ENCODE data around the gene SLC35F1. TPM values are rescaled to one million over a fixed set of nuclear protein-coding genes. Genes with fewer than 3 reads are reported as not detected.

SLC35F1 gene
- total RNA-seq, 4 donors from 2014 or later = 0.28 to 0.53 (median 0.40) TPM; not detected in 1

DNA sequence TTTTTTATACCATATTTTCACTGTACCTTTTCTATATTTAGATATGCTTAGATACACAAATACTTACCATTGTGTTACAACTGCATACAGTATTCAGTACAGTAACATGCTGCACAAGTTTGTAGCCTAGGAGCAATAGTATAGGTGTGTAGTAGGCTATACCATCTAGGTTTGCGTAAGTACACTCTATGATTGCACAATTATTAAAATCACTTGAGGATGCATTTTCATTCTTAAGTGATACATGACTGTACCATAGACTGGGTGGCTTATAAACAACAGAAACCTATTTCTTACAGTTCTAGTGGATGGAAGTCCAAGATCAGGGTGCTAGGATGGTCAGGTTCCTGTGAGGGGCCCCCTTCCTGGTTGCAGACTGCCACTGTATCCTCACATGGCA lies 234.1 kb downstream of the SLC35F1 start:
- Histone ChIP-seq H3K4me1 (no peaks in the 10 kb centered on the region), H3K27me3 (no peaks in the 10 kb centered on the region), H3K9me3 (no peaks in the 10 kb centered on the region), H3K27ac (no peak overlapping the region), H3K36me3 (no peaks in the 10 kb centered on the region), H3K4me3 (no peak overlapping the region)
- TF ChIP-seq, protein P1, sequence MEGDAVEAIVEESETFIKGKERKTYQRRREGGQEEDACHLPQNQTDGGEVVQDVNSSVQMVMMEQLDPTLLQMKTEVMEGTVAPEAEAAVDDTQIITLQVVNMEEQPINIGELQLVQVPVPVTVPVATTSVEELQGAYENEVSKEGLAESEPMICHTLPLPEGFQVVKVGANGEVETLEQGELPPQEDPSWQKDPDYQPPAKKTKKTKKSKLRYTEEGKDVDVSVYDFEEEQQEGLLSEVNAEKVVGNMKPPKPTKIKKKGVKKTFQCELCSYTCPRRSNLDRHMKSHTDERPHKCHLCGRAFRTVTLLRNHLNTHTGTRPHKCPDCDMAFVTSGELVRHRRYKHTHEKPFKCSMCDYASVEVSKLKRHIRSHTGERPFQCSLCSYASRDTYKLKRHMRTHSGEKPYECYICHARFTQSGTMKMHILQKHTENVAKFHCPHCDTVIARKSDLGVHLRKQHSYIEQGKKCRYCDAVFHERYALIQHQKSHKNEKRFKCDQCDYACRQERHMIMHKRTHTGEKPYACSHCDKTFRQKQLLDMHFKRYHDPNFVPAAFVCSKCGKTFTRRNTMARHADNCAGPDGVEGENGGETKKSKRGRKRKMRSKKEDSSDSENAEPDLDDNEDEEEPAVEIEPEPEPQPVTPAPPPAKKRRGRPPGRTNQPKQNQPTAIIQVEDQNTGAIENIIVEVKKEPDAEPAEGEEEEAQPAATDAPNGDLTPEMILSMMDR (IDR thresholded peaks at IDR 0.05) = no peak
- TF ChIP-seq POLR2A (IDR thresholded peaks at IDR 0.05) = no peak
- DNase-seq = no peak

DNA sequence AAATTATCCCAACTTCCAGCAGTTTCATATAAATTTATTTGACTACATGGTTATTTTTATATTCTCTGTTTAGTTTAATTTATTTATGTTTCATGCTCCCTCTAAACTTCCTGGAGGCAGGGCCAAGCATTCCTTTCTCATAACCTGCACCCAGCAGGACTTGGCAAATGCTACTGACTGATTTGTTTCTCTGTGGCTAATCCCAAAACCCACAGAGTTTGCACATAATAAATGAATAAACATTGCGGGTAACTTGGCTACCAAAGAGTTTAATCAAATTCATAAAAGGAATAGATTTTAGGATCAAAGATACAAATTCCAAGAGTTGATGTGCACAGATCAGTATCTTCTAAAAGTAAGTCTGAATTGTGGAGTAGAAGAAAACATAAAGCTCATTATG lies 239.5 kb downstream of the SLC35F1 start:
- Histone ChIP-seq H3K4me1 (no peaks in the 10 kb centered on the region), H3K27me3 (no peaks in the 10 kb centered on the region), H3K36me3 (no peaks in the 10 kb centered on the region), H3K4me3 (no peak overlapping the region), H3K27ac (no peak overlapping the region), H3K9me3 (no peaks in the 10 kb centered on the region)
- TF ChIP-seq POLR2A (IDR thresholded peaks at IDR 0.05) = no peak
- TF ChIP-seq, protein P1 (IDR thresholded peaks at IDR 0.05) = no peak
- DNase-seq = no peak

DNA sequence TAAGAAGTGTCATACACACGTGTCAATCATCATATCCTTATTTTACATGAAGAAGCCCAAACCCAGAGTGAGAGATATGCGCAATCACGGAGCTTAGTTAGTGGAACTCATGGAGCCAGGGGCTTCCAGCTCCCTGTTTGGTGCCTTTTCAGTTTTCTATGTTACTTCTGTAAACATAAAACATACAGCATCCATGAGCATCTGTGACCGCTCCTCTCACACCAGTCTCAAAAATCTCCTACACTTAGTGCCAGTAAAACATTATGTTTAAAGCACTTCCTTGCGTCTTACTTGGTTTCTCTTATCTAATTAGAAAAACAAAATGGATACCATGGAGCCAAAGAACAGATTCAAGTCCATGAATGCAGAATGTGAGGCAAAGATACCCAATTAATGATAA lies 240.4 kb downstream of the SLC35F1 start:
- no peak for DNase-seq

DNA sequence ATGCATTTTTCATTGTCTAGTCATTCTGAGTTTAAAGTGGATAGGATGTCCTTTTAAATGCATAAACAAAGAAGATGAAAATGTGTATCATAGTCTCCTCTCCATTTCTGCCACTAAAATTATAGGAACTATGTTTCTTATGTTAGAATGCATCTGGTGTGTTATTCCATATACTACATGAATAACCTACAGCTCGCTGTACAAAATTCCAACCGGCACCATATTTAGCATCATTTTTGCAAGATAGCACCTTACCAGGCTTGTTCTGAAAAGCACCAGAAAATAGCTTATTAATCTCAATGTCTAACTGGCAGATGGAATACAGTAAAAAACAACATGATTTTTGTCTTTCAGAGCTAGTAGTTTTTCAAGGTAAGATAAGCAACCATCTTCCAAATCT lies 241.5 kb downstream of the SLC35F1 start:
- Histone ChIP-seq H3K9me3 (no peaks in the 10 kb centered on the region), H3K4me1 (no peaks in the 10 kb centered on the region), H3K27ac (no peak overlapping the region), H3K27me3 (no peaks in the 10 kb centered on the region), H3K4me3 (no peak overlapping the region), H3K36me3 (no peaks in the 10 kb centered on the region)
- TF ChIP-seq, protein P1 (IDR thresholded peaks at IDR 0.05) = no peak
- no peak for TF ChIP-seq POLR2A (IDR thresholded peaks at IDR 0.05)
- DNase-seq = no peak

More for the DNA sequence above, 240.4 kb downstream of the SLC35F1 start:
- TF ChIP-seq, protein P1 (IDR thresholded peaks at IDR 0.05) = no peak
- TF ChIP-seq POLR2A (IDR thresholded peaks at IDR 0.05) = no peak
- Histone ChIP-seq H3K4me1 (no peaks in the 10 kb centered on the region), H3K27ac (no peak overlapping the region), H3K27me3 (no peaks in the 10 kb centered on the region), H3K36me3 (no peaks in the 10 kb centered on the region), H3K4me3 (no peak overlapping the region), H3K9me3 (no peaks in the 10 kb centered on the region)

DNA sequence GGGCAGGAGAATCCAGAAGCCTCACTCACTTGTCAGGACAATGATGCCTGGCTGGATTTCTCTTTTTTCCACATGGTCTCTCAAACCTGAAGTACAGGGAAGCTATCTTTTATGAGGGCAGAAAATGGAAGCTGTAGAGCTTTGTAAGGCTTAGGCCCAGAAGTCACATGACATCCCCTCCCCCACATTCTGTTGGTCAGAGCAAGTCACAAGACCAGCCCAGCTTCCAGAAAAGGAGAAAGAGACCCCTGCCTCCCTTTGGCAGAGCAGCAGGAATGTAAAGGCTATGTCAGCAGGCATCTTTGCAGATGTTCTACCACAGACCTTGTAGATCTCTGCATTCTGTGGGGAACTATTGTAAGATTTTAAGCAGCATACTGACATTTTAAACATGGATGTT lies 245.5 kb downstream of the SLC35F1 start:
- Histone ChIP-seq H3K4me3 (no peak overlapping the region), H3K9me3 (no peaks in the 10 kb centered on the region), H3K4me1 (no peaks in the 10 kb centered on the region), H3K36me3 (no peaks in the 10 kb centered on the region), H3K27ac (no peak overlapping the region), H3K27me3 (no peaks in the 10 kb centered on the region)
- DNase-seq = no peak
- TF ChIP-seq, protein P1 (IDR thresholded peaks at IDR 0.05) = no peak
- TF ChIP-seq POLR2A (IDR thresholded peaks at IDR 0.05) = no peak

DNA sequence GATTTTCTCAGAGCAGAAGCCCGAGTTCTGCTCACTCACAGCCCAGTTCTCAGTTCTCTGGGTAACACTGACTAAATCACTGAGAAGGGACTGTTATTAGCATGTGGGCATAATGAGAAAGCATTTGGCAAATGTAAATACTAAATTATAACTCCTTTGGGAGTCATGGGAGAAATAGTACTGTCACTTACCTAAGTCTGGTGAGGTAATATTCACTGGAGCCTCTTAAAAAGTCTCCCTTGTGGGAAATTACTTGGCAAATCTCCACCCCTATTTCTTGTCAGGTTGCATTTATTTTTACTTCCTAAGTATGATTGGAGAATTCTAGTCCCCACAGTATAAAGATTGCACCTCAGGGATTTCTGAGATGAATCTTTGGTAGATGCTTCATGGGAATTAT lies 254.3 kb downstream of the SLC35F1 start:
- TF ChIP-seq, protein P1 (IDR thresholded peaks at IDR 0.05) = no peak
- no peak for TF ChIP-seq POLR2A (IDR thresholded peaks at IDR 0.05)
- Histone ChIP-seq H3K9me3 (no peaks in the 10 kb centered on the region), H3K4me1 (no peaks in the 10 kb centered on the region), H3K4me3 (no peak overlapping the region), H3K27ac (no peak overlapping the region), H3K36me3 (no peaks in the 10 kb centered on the region), H3K27me3 (no peaks in the 10 kb centered on the region)
- no peak for DNase-seq
